ENCODE results near the gene RGS6. TPM values are rescaled to one million over a fixed set of nuclear protein-coding genes. Genes with fewer than 3 reads are reported as not detected.
A peak's percentile ranks its signal among the peaks of the same experiment; 100 is the strongest.

RGS6 gene
- total and polyA plus RNA-seq, 4 donors, result 0.21 to 5.4 (median 0.45) TPM

GRCh38 chr14:72543341-72543740 lies 611.1 kb downstream of the RGS6 start:
- ATAC-seq (ENCODE audit: insufficient read depth, low FRiP score), result no peak
- no peak for DNase-seq
- 41 to 80% methylated on average over 1 of the region's 1 CpG for WGBS, 2 donors
- H3K27me3 ChIP-seq (ENCODE audit: control insufficient read depth in 3 of 3, insufficient read depth in 3 of 3, low read length in 2 of 3), result no peaks in the 10 kb centered on the region
- H3K4me1 ChIP-seq (ENCODE audit: control insufficient read depth in 5 of 5, insufficient read depth in 5 of 5, low read length in 5 of 5), result peaks cover 0 to 25% (median 6%) of the 10 kb centered on the region in 5 donors
- no peaks in the 10 kb centered on the region for H3K36me3 ChIP-seq (ENCODE audit: control insufficient read depth in 4 of 4, insufficient read depth in 4 of 4, low read length in 4 of 4)
- H3K9me3 ChIP-seq (ENCODE audit: control insufficient read depth in 4 of 4, insufficient read depth in 3 of 4, low read length in 3 of 4), result peaks cover 0 to 2% (median 0%) of the 10 kb centered on the region in 4 donors
- no peak for TF ChIP-seq CTCF (IDR thresholded peaks at IDR 0.05; ENCODE audit: control extremely low read depth, extremely low read depth)
- no peak overlapping the region for H3K27ac ChIP-seq (ENCODE audit: low read depth in 1 of 2, low read length in 1 of 2)
- no peak overlapping the region for H3K4me3 ChIP-seq
- H3K9ac ChIP-seq (ENCODE audit: insufficient read depth in 1 of 2, low read length in 2 of 2), result no peak overlapping the region

- H3K27me3 ChIP-seq (ENCODE audit: control insufficient read depth in 3 of 3, insufficient read depth in 3 of 3, low read length in 2 of 3), result no peaks in the 10 kb centered on the region
- 46 to 61% methylated on average over 8 of the region's 8 CpGs for WGBS, 2 donors
- H3K4me1 ChIP-seq (ENCODE audit: control insufficient read depth in 5 of 5, insufficient read depth in 5 of 5, low read length in 5 of 5), result peaks cover 0 to 21% (median 6%) of the 10 kb centered on the region in 5 donors
- no peak overlapping the region for H3K9ac ChIP-seq (ENCODE audit: insufficient read depth in 1 of 2, low read length in 2 of 2)
- H3K4me3 ChIP-seq, result no peak overlapping the region
- no peak for TF ChIP-seq CTCF (IDR thresholded peaks at IDR 0.05; ENCODE audit: control extremely low read depth, extremely low read depth)
- H3K36me3 ChIP-seq (ENCODE audit: control insufficient read depth in 4 of 4, insufficient read depth in 4 of 4, low read length in 4 of 4), result no peaks in the 10 kb centered on the region
- H3K27ac ChIP-seq (ENCODE audit: low read depth in 1 of 2, low read length in 1 of 2), result no peak overlapping the region
- no peak for ATAC-seq (ENCODE audit: insufficient read depth, low FRiP score)
- DNase-seq, result peak; percentile 63 to 86 (median 78)
- H3K9me3 ChIP-seq (ENCODE audit: control insufficient read depth in 4 of 4, insufficient read depth in 3 of 4, low read length in 3 of 4), result peaks cover 0 to 2% (median 0%) of the 10 kb centered on the region in 4 donors
Observed at GRCh38 chr14:72544615-72545387, 612.6 kb downstream of the RGS6 start.

- H3K36me3 ChIP-seq (ENCODE audit: control insufficient read depth in 4 of 4, insufficient read depth in 4 of 4, low read length in 4 of 4), result no peaks in the 10 kb centered on the region
- ATAC-seq (ENCODE audit: insufficient read depth, low FRiP score) (no peak), DNase-seq (no peak)
- no peaks in the 10 kb centered on the region for H3K27me3 ChIP-seq (ENCODE audit: control insufficient read depth in 3 of 3, insufficient read depth in 3 of 3, low read length in 2 of 3)
- peaks cover 0 to 2% (median 0%) of the 10 kb centered on the region in 4 donors for H3K9me3 ChIP-seq (ENCODE audit: control insufficient read depth in 4 of 4, insufficient read depth in 3 of 4, low read length in 3 of 4)
- no peak for TF ChIP-seq CTCF (IDR thresholded peaks at IDR 0.05; ENCODE audit: control extremely low read depth, extremely low read depth)
- WGBS, 2 donors, result 85 to 87% methylated on average over 13 of the region's 13 CpGs
- no peak overlapping the region for H3K4me3 ChIP-seq
- H3K27ac ChIP-seq (ENCODE audit: low read depth in 1 of 2, low read length in 1 of 2), result no peak overlapping the region
- H3K4me1 ChIP-seq (ENCODE audit: control insufficient read depth in 5 of 5, insufficient read depth in 5 of 5, low read length in 5 of 5), result peaks cover 0 to 16% (median 6%) of the 10 kb centered on the region in 5 donors
- no peak overlapping the region for H3K9ac ChIP-seq (ENCODE audit: insufficient read depth in 1 of 2, low read length in 2 of 2)
Observed at GRCh38 chr14:72545411-72546311, 613.4 kb downstream of the RGS6 start.

All from lung (tissue), 12 donors.